ENCODE results near the gene USP37.

DNA sequence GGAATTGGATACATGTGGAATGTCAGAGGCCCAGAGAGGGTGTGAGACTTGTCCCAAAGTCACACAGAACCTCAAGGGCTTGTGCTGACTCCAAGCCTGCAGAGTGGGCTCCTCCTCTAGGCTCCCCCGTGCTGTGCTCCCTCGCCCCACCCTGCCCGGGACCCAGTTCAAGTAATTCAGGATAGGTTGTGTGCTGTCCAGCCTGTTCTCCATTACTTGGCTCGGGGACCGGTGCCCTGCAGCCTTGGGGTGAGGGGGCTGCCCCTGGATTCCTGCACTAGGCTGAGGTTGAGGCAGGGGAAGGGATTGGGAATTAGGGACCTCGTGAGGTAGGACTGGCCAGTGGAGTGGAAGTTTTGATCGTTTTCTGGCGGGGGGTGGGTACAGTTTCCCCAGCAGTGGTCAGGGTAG lies 165.7 kb downstream of the USP37 start:
- TF ChIP-seq SIN3A (IDR thresholded peaks at IDR 0.05; ENCODE audit: borderline replicate concordance, insufficient read depth, low read length) (no peak), POLR2AphosphoS5 (IDR thresholded peaks at IDR 0.05; ENCODE audit: low read depth, low read length) (no peak)

Measured in PFSK-1 (cell line).